Stimulated activated CD8-positive, alpha-beta memory T cell treated with anti-CD3 and anti-CD28 coated beads, Interleukin-12 subunit alpha, Interleukin-12 subunit beta, amount 100 ng/mL, for 4 hours (primary cell): ENCODE data around the gene CTNNA2.

Experiments
- DNase-seq: peaks from one replicate; pipeline ENCODE4 v3.0.0-alpha.2; 2020; ENCODE audit warnings: low read depth

Gene CTNNA2

DNA sequence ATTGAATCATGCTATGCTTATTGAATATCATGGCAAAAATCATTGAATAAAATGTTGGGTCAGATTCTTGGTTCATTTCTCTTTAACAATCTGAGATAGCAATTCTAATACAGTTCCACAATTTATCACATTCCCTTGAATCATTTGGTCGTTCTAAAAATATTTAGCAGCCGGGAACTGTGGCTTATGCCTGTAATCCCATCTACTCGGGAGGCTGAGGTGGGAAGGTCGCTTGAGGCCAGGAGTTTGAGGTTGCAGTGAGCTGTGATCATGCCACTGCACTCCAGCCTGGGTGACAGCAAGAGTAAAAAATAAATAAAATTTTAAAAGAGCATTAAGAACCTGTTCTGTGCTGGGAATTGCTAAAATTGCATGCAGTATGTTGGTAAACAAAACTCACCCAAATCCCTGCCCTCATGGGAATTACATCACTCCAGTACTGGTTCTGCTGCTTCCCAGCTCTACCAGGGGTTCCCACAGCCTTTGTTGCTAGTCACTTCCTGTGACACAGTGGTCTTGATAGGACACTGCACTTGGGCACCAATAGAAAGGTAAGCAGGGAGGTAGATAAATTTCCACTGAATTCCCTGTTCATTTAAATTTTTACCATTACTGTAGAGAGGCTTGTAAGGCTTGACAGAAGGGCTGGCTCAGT, 200.4 kb downstream of the CTNNA2 start:
- no peak for DNase-seq

- no peak for DNase-seq
Measured at GRCh38 chr2:79714283-79714682, 201.4 kb downstream of the CTNNA2 start.

GRCh38 chr2:79715338-79715737, 202.5 kb downstream of the CTNNA2 start:
- DNase-seq, result no peak

DNA sequence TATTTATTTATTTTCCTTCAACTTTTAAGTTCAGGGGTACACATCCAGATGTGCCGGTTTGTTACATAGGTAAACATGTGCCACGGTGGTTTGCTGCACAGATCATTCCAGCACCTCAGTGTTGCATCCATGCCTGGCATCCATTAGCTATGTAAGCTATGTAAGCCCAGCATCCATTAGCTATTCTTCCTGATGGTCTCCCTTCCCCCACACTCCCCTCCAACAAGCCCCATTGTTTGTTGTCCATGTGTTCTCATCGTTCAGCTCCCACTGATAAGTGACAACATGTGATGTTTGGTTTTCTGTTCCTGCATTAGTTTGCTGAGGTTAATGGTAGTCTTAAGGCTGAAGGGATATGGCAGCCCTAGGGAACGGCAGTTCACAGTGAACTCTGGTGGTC, 203.4 kb downstream of the CTNNA2 start:
- no peak for DNase-seq

- no peak for DNase-seq
Measured at GRCh38 chr2:79717364-79718007, 204.6 kb downstream of the CTNNA2 start.

- no peak for DNase-seq
Measured at GRCh38 chr2:79721061-79721460, 208.2 kb downstream of the CTNNA2 start.

DNA sequence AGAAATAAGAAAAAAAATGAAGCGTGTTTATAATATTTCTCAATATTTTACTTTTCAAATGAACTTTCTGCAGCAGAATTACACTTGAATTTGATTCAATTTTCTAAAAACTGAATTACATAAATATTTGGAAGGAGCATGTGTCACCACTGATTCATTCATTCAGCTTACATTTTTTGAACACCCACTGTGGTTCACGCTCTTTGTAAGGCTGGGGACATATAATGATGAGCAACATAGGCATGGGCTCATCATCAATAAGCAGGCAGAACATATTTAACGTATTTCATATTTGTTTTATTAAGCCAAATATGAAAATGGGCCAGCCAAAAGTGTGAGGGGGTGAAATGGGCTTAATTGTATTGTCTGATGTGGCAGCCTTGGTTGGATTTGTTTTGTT, 209.1 kb downstream of the CTNNA2 start:
- DNase-seq, result no peak

- no peak for DNase-seq
Measured at GRCh38 chr2:79723830-79724229, 211.0 kb downstream of the CTNNA2 start.

DNA sequence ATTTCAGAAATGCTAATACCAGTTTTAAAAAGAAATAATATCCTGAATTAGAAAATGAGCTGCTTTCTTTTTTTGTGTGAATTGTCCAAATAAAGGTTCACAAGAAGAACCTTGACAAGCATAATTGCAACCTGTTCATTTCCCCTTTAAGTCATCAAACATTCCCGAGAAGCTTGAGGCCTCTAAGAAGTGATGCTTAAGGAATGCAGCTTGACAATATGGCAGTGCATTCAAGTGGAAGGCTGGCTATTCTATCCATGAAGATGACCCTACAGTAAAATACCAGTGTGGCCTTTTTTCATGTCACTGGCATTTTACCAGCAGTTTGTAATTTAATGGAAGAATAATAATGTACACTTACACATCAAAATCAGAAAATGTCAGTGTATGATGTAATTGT, 216.7 kb downstream of the CTNNA2 start:
- DNase-seq, result no peak

GRCh38 chr2:79734518-79734917, 221.7 kb downstream of the CTNNA2 start:
- DNase-seq, result no peak

DNA sequence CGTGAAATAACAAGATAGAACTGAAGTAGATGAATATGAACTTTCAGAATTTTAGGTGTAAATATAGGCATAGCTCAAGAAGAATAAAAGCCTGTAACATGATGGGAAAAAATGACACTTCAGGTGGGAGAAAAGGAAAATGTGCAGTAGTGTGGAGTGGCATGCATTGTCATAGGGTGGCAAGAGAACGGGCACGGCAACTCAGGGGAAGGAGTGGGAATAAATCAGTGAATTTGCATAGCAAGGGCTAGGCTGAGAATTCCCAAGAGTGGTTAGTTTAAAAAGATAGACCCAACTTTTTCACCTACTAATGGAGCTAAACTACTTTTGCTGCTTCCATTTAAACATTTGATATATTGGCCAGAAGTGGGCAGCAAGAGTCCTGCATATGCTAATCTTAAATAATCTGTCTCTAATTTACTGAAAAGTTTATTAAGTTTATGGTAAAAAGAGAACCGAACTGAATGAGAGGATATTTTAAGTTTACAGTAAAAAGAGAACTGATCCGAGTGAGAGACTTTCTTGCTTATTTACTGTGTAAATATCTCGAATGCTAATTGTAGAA, 228.1 kb downstream of the CTNNA2 start:
- no peak for DNase-seq

GRCh38 chr2:79750321-79750720, 237.5 kb downstream of the CTNNA2 start:
- no peak for DNase-seq

DNA sequence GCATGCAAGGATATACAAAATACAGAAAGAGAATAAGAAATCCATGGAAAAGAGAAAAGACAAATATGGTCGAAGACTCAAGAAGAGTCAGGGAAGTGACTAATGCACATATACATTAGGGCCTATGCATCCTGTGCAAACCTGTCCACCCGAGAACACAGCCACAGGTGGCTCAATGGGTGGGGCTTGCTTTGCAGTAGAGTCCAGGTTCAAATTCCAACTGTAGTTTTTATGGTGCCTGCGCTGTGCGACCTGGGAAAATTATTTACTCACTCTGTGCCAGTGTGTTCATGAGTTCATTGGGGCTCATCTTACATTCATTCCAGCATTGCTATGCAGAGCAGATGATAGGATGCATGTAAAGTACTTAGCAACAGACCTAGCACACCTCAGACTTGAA, 244.7 kb downstream of the CTNNA2 start:
- DNase-seq, result no peak

DNA sequence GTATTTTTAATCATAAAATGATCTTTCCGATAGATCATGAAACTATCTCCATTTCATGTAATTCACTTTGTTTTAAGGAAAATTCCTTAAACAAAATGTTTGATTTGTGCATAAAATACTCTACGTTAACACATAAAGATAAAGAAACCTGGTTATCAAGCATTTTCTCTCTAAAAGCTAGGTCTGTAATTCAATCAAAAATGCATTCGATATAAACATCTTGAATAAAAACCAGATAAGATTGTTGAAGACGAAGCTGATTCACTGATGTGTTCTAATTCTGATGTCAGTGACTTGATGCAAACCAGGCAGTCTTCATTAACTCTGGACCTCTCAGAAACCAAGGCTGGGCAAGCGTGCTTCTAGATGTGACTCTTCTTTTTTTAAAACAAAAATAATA, 245.2 kb downstream of the CTNNA2 start:
- DNase-seq, result no peak

- no peak for DNase-seq
Measured at GRCh38 chr2:79758749-79759282, 246.0 kb downstream of the CTNNA2 start.

GRCh38 chr2:79770926-79771325, 258.1 kb downstream of the CTNNA2 start:
- no peak for DNase-seq

- no peak for DNase-seq
Measured at GRCh38 chr2:79771493-79771892, 258.6 kb downstream of the CTNNA2 start.

- DNase-seq, result no peak
Measured at GRCh38 chr2:79774016-79774415, 261.2 kb downstream of the CTNNA2 start.

GRCh38 chr2:79776461-79776860, 263.6 kb downstream of the CTNNA2 start:
- no peak for DNase-seq

DNA sequence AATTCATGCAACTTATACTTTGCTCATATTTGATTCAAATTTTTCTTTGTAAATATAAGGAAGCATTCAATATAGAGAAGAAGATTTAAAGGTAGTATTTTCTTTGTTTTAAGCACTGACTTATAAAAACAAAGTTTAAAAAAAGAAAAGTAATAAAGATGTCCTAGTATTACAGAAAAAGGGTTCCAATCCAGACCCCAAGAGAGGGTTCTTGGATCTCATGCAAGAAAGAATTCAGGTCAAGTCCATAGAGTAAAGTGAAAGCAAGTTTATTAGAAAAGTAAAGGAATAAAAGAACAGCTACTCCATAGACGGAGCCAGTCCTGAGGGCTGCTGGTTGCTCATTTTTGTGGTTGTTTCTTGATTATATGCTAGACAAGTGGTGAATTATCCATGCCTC, 267.9 kb downstream of the CTNNA2 start:
- DNase-seq, result no peak

- no peak for DNase-seq
Measured at GRCh38 chr2:79782576-79783452, 270.0 kb downstream of the CTNNA2 start.

GRCh38 chr2:79788952-79789651, 276.3 kb downstream of the CTNNA2 start:
- DNase-seq, result no peak
